ENCODE measurements around the gene SAP25. TPM values are rescaled to one million over a fixed set of nuclear protein-coding genes. Genes with fewer than 3 reads are reported as not detected.

Gene SAP25
- total and polyA plus RNA-seq, 2 donors (not counting 1 experiment from before 2014, with no cell fraction given) = 51.7 to 71.9 TPM

GRCh38 chr7:100583132-100584053 lies 9.7 kb upstream of the SAP25 start:
- Histone ChIP-seq H3K4me2 (replicated peaks; ENCODE audit: low read depth, low read length, poor library complexity, severe bottlenecking) (peak overlapping the region; percentile 92), H3K4me1 (ENCODE audit: control insufficient read depth in 2 of 2, insufficient read depth in 2 of 2, low read length in 2 of 2) (peaks cover 27 to 38% of the 10 kb centered on the region in 2 donors), H4K20me1 (ENCODE audit: control insufficient read depth, insufficient read depth, low read length, poor library complexity, severe bottlenecking) (peaks cover 60% of the 10 kb centered on the region), H3K27me3 (replicated peaks in 1 of 4; ENCODE audit: control extremely low read depth in 1 of 4, control insufficient read depth in 3 of 4, insufficient read depth in 4 of 4, low read length in 3 of 4) (no peaks in the 10 kb centered on the region), H3K4me3 (ENCODE audit: control extremely low read depth in 1 of 5, extremely low read depth in 1 of 5, insufficient read depth in 1 of 5, low read depth in 2 of 5, low read length in 4 of 5) (peak overlapping the region; percentile 69 to 87 (median 82)), H3K9me3 (ENCODE audit: control extremely low read depth in 1 of 3, control insufficient read depth in 2 of 3, insufficient read depth in 1 of 3, low read length in 2 of 3) (no peaks in the 10 kb centered on the region), H3K9ac (ENCODE audit: low read length) (peak overlapping the region; percentile 82), H3K79me2 (ENCODE audit: control insufficient read depth, insufficient read depth, low read length) (peaks cover 60% of the 10 kb centered on the region), H3K36me3 (replicated peaks in 1 of 2; ENCODE audit: control extremely low read depth in 1 of 2, control insufficient read depth in 1 of 2, extremely low read depth in 1 of 2, insufficient read depth in 2 of 2, low read length in 1 of 2) (peaks cover 0 to 45% of the 10 kb centered on the region in 2 experiments), H2AFZ (ENCODE audit: insufficient read depth, low read depth, low read length, poor library complexity, severe bottlenecking) (peak overlapping the region; percentile 57), H3K27ac (ENCODE audit: low read length in 2 of 2) (peak overlapping the region; percentile 94 to 97)
- Mint-ChIP-seq H3K9me3 (ENCODE audit: insufficient read depth) (no peaks in the 10 kb centered on the region), H3K27ac (peak overlapping the region; percentile 99), H3K4me1 (peaks cover 44% of the 10 kb centered on the region), H3K4me3 (peak overlapping the region; percentile 98), H3K27me3 (no peaks in the 10 kb centered on the region)
- ChIA-PET CTCF (interaction anchor here (0.7 to 11.1 kb wide), 8 partner anchors 12 to 214 kb away, joined by 3 to 226 read pairs (median 4); partner anchors contain the start of genes MOSPD3 and POP7), POLR2A (interaction anchor here (0.6 to 2.5 kb wide), 11 partner anchors 13 to 155 kb away, joined by 3 to 16 read pairs (median 4); partner anchors contain the start of genes AGFG2, MEPCE, PCOLCE and TSC22D4)
- TF ChIP-seq, protein P1, sequence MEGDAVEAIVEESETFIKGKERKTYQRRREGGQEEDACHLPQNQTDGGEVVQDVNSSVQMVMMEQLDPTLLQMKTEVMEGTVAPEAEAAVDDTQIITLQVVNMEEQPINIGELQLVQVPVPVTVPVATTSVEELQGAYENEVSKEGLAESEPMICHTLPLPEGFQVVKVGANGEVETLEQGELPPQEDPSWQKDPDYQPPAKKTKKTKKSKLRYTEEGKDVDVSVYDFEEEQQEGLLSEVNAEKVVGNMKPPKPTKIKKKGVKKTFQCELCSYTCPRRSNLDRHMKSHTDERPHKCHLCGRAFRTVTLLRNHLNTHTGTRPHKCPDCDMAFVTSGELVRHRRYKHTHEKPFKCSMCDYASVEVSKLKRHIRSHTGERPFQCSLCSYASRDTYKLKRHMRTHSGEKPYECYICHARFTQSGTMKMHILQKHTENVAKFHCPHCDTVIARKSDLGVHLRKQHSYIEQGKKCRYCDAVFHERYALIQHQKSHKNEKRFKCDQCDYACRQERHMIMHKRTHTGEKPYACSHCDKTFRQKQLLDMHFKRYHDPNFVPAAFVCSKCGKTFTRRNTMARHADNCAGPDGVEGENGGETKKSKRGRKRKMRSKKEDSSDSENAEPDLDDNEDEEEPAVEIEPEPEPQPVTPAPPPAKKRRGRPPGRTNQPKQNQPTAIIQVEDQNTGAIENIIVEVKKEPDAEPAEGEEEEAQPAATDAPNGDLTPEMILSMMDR (IDR thresholded peaks at IDR 0.05) = no peak
- intact Hi-C loops (cut with micrococcal nuclease) = loop anchor here (1.0 kb wide), 1 partner anchor 13 kb away; no protein-coding TSS in a partner anchor
- whole genome bisulfite sequencing (ENCODE audit: insufficient coverage) = 4% methylated on average over 15 of the region's 23 CpGs
- ATAC-seq (ENCODE audit: low read depth) (no peak), DNase-seq (peak; percentile 84)

GRCh38 chr7:100582650-100583049 lies 8.9 kb upstream of the SAP25 start:
- CTCF ChIA-PET = interaction anchor here (1.9 to 11.1 kb wide), 3 partner anchors 12 to 123 kb away, joined by 4 to 226 read pairs (median 7); partner anchors contain the start of gene POP7
- H3K36me3 ChIP-seq (replicated peaks in 1 of 2; ENCODE audit: control extremely low read depth in 1 of 2, control insufficient read depth in 1 of 2, extremely low read depth in 1 of 2, insufficient read depth in 2 of 2, low read length in 1 of 2) = peaks cover 0 to 52% of the 10 kb centered on the region in 2 experiments
- peak overlapping the region; percentile 94 to 97 for H3K27ac ChIP-seq (ENCODE audit: low read length in 2 of 2)
- no peak overlapping the region for H2AFZ ChIP-seq (ENCODE audit: insufficient read depth, low read depth, low read length, poor library complexity, severe bottlenecking)
- no peaks in the 10 kb centered on the region for H3K27me3 ChIP-seq (replicated peaks in 1 of 4; ENCODE audit: control extremely low read depth in 1 of 4, control insufficient read depth in 3 of 4, insufficient read depth in 4 of 4, low read length in 3 of 4)
- TF ChIP-seq, protein P1 (IDR thresholded peaks at IDR 0.05) = no peak
- TF ChIP-seq EZH2 (IDR thresholded peaks at IDR 0.05; ENCODE audit: borderline replicate concordance, insufficient read depth, low read depth, low read length, poor library complexity, severe bottlenecking) = no peak
- DNase-seq (no peak), ATAC-seq (ENCODE audit: low read depth) (no peak)
- no peaks in the 10 kb centered on the region for H3K27me3 Mint-ChIP-seq
- peak overlapping the region; percentile 98 for H3K4me3 Mint-ChIP-seq
- POLR2A ChIA-PET = interaction anchor here (1.5 kb wide), 1 partner anchor 154 kb away, joined by 7 read pairs; the partner anchor contains the start of gene ZCWPW1
- H3K4me1 ChIP-seq (ENCODE audit: control insufficient read depth in 2 of 2, insufficient read depth in 2 of 2, low read length in 2 of 2) = peaks cover 27 to 38% of the 10 kb centered on the region in 2 donors
- intact Hi-C loops (cut with micrococcal nuclease) = loop anchor here (1.0 kb wide), 1 partner anchor 12 kb away; no protein-coding TSS in a partner anchor
- no peaks in the 10 kb centered on the region for H3K9me3 ChIP-seq (ENCODE audit: control extremely low read depth in 1 of 3, control insufficient read depth in 2 of 3, insufficient read depth in 1 of 3, low read length in 2 of 3)
- H4K20me1 ChIP-seq (ENCODE audit: control insufficient read depth, insufficient read depth, low read length, poor library complexity, severe bottlenecking) = peaks cover 67% of the 10 kb centered on the region
- H3K4me1 Mint-ChIP-seq = peaks cover 41% of the 10 kb centered on the region
- peak overlapping the region; percentile 82 for H3K9ac ChIP-seq (ENCODE audit: low read length)
- no peaks in the 10 kb centered on the region for H3K9me3 Mint-ChIP-seq (ENCODE audit: insufficient read depth)
- peaks cover 65% of the 10 kb centered on the region for H3K79me2 ChIP-seq (ENCODE audit: control insufficient read depth, insufficient read depth, low read length)
- 52% methylated on average over 11 of the region's 11 CpGs for WGBS (ENCODE audit: insufficient coverage)
- peak overlapping the region in 3 of 5 experiments; percentile 82 to 87 (median 82) for H3K4me3 ChIP-seq (ENCODE audit: control extremely low read depth in 1 of 5, extremely low read depth in 1 of 5, insufficient read depth in 1 of 5, low read depth in 2 of 5, low read length in 4 of 5)
- H3K27ac Mint-ChIP-seq = peak overlapping the region; percentile 99
- peak overlapping the region; percentile 92 for H3K4me2 ChIP-seq (replicated peaks; ENCODE audit: low read depth, low read length, poor library complexity, severe bottlenecking)
